A549 (cell line): Measurements from ENCODE around the gene TMEM18. TPM values are rescaled to one million over a fixed set of nuclear protein-coding genes. Genes with fewer than 3 reads are reported as not detected.

Experiments
- ATAC-seq, 2 experiments: fragments of 200-7000 bp in 1 of 2; fragments of >200 bp in 1 of 2; cut with Nextera tagmentation in 1 of 2; cut with Tn5 transposase in 1 of 2; 3 replicates each; pipeline versions ENCODE4 v1.8.0 to v1.9.1; 2018 to 2020; ENCODE audit warnings: mild to moderate bottlenecking in 1 of 2, moderate library complexity in 1 of 2
- CTCF ChIA-PET: fragments of 300-600 bp; sonication (Branson Sonifier 250); formaldehyde crosslinking; extraction: SDS; loops from one replicate; lab custom pipeline; 2021; ENCODE audit warnings: antibody characterized with exemption, inconsistent platforms; lab: Yijun Ruan, JAX
- POLR2A ChIA-PET: fragments of 350-600 bp; formaldehyde crosslinking; extraction: SDS; loops from one replicate; lab custom pipeline; 2021; ENCODE audit warnings: antibody characterized with exemption, inconsistent platforms; lab: Yijun Ruan, JAX
- DNase-seq, 2 experiments: peaks; one replicate each; pipeline versions ENCODE4 v3.0.0 to v3.0.0-alpha.2; 2011 to 2016; ENCODE audit warnings: low read depth in 1 of 2, low spot score in 1 of 2
- FAIRE-seq: peaks from 2 replicates; lab custom pipeline; 2011; peaks lifted over from hg19 to GRCh38; lab: Jason Lieb, UNC
- H3K27ac ChIP-seq, 2 experiments: fragments of >200 bp; sonication (Bioruptor Twin); formaldehyde crosslinking; 3 replicates each; pipeline ENCODE4 v1.5.1; 2016 to 2017
- H3K4me1 ChIP-seq: fragments of >200 bp; sonication (Bioruptor Twin); formaldehyde crosslinking; 3 replicates; pipeline ENCODE4 v1.6.1; 2016
- H3K4me2 ChIP-seq: fragments of >200 bp; sonication (Bioruptor Twin); formaldehyde crosslinking; 3 replicates; pipeline ENCODE4 v1.6.1; 2016
- H3K4me3 ChIP-seq: fragments of >200 bp; sonication (Bioruptor Twin); formaldehyde crosslinking; 3 replicates; pipeline ENCODE4 v1.5.1; 2016
- H3K9me3 ChIP-seq: fragments of >200 bp; sonication (Bioruptor Twin); formaldehyde crosslinking; 3 replicates; pipeline ENCODE4 v1.6.1; 2016
- CBX8 ChIP-seq: fragments of 200-600 bp; sonication (generic); IDR thresholded peaks from 2 replicates; pipeline ENCODE4 v1.6.1; 2016
- CEBPB ChIP-seq, 2 experiments: fragments of >200 bp in 1 of 2; sonication (Bioruptor Twin) in 1 of 2; formaldehyde crosslinking in 1 of 2; IDR thresholded peaks; 2 replicates each; pipeline ENCODE4 v1.6.1; 2012 to 2016
- CHD2 ChIP-seq: fragments of 150-350 bp; IDR thresholded peaks from 2 replicates; pipeline ENCODE4 v1.6.1; 2014; ENCODE audit warnings: low read length; ENCODE audit not compliant: partially characterized antibody
- CHD4 ChIP-seq: fragments of 200-600 bp; sonication (generic); IDR thresholded peaks from 2 replicates; pipeline ENCODE4 v1.6.1; 2016; ENCODE audit warnings: antibody characterized with exemption, mild to moderate bottlenecking, borderline replicate concordance
- ESRRA ChIP-seq: fragments of 150-350 bp; IDR thresholded peaks from 2 replicates; pipeline ENCODE4 v1.6.1; 2014; ENCODE audit warnings: mild to moderate bottlenecking, low read length, borderline replicate concordance
- FOSL2 ChIP-seq, 2 experiments: fragments of 450-650 bp in 1 of 2; fragments of >200 bp in 1 of 2; sonication (Bioruptor Twin) in 1 of 2; formaldehyde crosslinking; IDR thresholded peaks; 2 replicates each; pipeline versions ENCODE4 v1.5.0 to v1.6.1; 2016 to 2020; ENCODE audit warnings: mild to moderate bottlenecking in 1 of 2, moderate library complexity in 1 of 2
- GATA3 ChIP-seq: IDR thresholded peaks from 2 replicates; pipeline ENCODE4 v1.6.1; 2012; ENCODE audit warnings: borderline replicate concordance
- HES2 ChIP-seq: fragments of >200 bp; sonication (Bioruptor Twin); formaldehyde crosslinking; IDR thresholded peaks from 2 replicates; pipeline ENCODE4 v1.6.1; 2016
- HEYL ChIP-seq: fragments of 250-450 bp; sonication (Bioruptor Pico); IDR thresholded peaks from 2 replicates; pipeline ENCODE4 v1.8.0; 2021; ENCODE audit warnings: mild to moderate bottlenecking, moderate library complexity
- HOXB13 ChIP-seq: fragments of 250-450 bp; sonication (Bioruptor Pico); IDR thresholded peaks from 2 replicates; pipeline ENCODE4 v1.5.0; 2020; ENCODE audit warnings: low read depth, mild to moderate bottlenecking, moderate library complexity
- JUN ChIP-seq, 2 experiments: fragments of >200 bp; sonication (Bioruptor Twin); formaldehyde crosslinking; IDR thresholded peaks; 2 replicates in 1 of 2; 3 replicates in 1 of 2; pipeline ENCODE4 v1.6.1; 2016 to 2017
- MAFK ChIP-seq: fragments of 450-650 bp; IDR thresholded peaks from 2 replicates; pipeline ENCODE4 v1.6.1; 2014; ENCODE audit not compliant: partially characterized antibody
- MAX ChIP-seq: IDR thresholded peaks from 2 replicates; pipeline ENCODE4 v1.6.1; 2012
- MAZ ChIP-seq: fragments of 150-350 bp; IDR thresholded peaks from 2 replicates; pipeline ENCODE4 v1.6.1; 2014; ENCODE audit warnings: antibody characterized with exemption, low read depth, low read length, borderline replicate concordance
- PHF8 ChIP-seq: fragments of 200-600 bp; sonication (generic); IDR thresholded peaks from 2 replicates; pipeline ENCODE4 v1.6.1; 2016; ENCODE audit warnings: low read depth, mild to moderate bottlenecking, antibody characterized with exemption, moderate library complexity, borderline replicate concordance
- POLR2A ChIP-seq: IDR thresholded peaks from 2 replicates; pipeline ENCODE4 v1.6.1; 2012; ENCODE audit warnings: mild to moderate bottlenecking, low read length
- SREBF2 ChIP-seq: fragments of 450-650 bp; IDR thresholded peaks from 2 replicates; pipeline ENCODE4 v1.6.1; 2014; ENCODE audit warnings: mild to moderate bottlenecking, moderate library complexity
- TFCP2L1 ChIP-seq: fragments of 250-450 bp; sonication (Bioruptor Pico); IDR thresholded peaks from 2 replicates; pipeline ENCODE4 v1.5.0; 2021; ENCODE audit warnings: mild to moderate bottlenecking
- TP53 ChIP-seq: fragments of 250-450 bp; sonication (Bioruptor Pico); IDR thresholded peaks from 2 replicates; pipeline ENCODE4 v1.5.0; 2021; ENCODE audit warnings: mild to moderate bottlenecking, moderate library complexity
- WGBS: methylation state at CpG from one replicate; pipeline ENCODE4 v1.1.6; 2017; ENCODE audit errors: missing lambda C conversion rate; 5-methylcytosine and 5-hydroxymethylcytosine counted together
- polyA plus RNA-seq, 4 experiments: library from polyadenylated mRNA; depleted of rRNA in 3 of 4; stranded (reverse); fragments of >200 nt; fragmentation: RNase III in 1 of 4; extraction: RNeasy Plus Mini Kit Qiagen cat#74134 plus additional on column Dnase treatment in 1 of 4; gene quantifications; 2 replicates in 3 of 4; 3 replicates in 1 of 4; pipeline ENCODE4 v1.2.3, GENCODE V29; 2011 to 2017
- TF ChIP-seq, protein P1 (sequence below): fragments of 250-450 bp; sonication (Bioruptor Pico); IDR thresholded peaks from 2 replicates; pipeline ENCODE4 v1.5.0; 2020; ENCODE audit warnings: low read depth, mild to moderate bottlenecking, moderate library complexity
- TF ChIP-seq, protein P2 (sequence below): fragments of 200-600 bp; sonication (generic); IDR thresholded peaks from 2 replicates; pipeline ENCODE4 v1.6.1; 2016; ENCODE audit warnings: antibody characterized with exemption, mild to moderate bottlenecking, moderate library complexity

TMEM18 gene
- polyA plus RNA-seq, 2 of the 4 experiments (the other 2 are of a cell fraction): 35.6 to 75.0 TPM

DNA sequence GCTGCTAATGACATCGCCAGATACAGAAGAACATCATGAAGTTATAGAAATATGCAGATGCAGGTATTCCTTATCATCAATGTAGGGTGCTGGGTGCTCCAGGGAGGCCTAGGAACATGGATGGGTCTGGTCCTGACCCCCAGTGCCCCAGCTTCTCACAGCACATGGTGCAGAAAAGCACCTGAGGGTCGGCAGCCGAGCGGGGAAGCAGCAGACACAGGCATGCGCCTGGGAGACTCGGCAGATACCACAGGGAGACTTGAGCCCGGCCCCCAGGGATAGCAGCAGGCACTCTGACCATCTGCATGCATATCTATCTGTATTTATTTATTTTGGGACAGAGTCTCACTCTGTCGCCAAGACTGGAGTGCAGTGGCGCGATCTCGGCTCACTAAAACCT is 43.2 kb downstream of the TMEM18 start:
- CTCF ChIA-PET: interaction anchor here (1.0 to 1.6 kb wide), 2 partner anchors 387 to 388 kb away, joined by 3 to 4 read pairs; no protein-coding TSS in a partner anchor
- POLR2A ChIA-PET: no interaction called here
- DNase-seq (no peak), FAIRE-seq (no peak), ATAC-seq (no peak)
- H3K27ac ChIP-seq: no peak overlapping the region
- H3K4me3 ChIP-seq: no peak overlapping the region
- no peaks in the 10 kb centered on the region for H3K4me1 ChIP-seq
- 73% methylated on average over 11 of the region's 11 CpGs for WGBS
- no peaks in the 10 kb centered on the region for H3K9me3 ChIP-seq
- TF ChIP-seq HES2: no peak
- TF ChIP-seq TFCP2L1: no peak
- no peak for TF ChIP-seq SREBF2
- TF ChIP-seq ESRRA: no peak
- H3K4me2 ChIP-seq: no peak overlapping the region

GRCh38 chr2:633371-633770 is 43.8 kb downstream of the TMEM18 start:
- DNase-seq: no peak
- Histone ChIP-seq H3K4me2 (no peak overlapping the region), H3K4me1 (no peaks in the 10 kb centered on the region), H3K27ac (no peak overlapping the region), H3K9me3 (no peaks in the 10 kb centered on the region), H3K4me3 (no peak overlapping the region)
- WGBS: 43% methylated on average over 5 of the region's 5 CpGs
- no peak for FAIRE-seq
- TF ChIP-seq PHF8 (no peak), FOSL2 (IDR thresholded peaks at IDR 0.05) (no peak), FOSL2 (CRISPR knock-in tag; IDR thresholded peaks at IDR 0.05) (no peak), POLR2A (no peak), CHD2 (no peak), TP53 (CRISPR knock-in tag) (no peak), ESRRA (no peak), TFCP2L1 (no peak), GATA3 (no peak)
- TF ChIP-seq, protein P1, sequence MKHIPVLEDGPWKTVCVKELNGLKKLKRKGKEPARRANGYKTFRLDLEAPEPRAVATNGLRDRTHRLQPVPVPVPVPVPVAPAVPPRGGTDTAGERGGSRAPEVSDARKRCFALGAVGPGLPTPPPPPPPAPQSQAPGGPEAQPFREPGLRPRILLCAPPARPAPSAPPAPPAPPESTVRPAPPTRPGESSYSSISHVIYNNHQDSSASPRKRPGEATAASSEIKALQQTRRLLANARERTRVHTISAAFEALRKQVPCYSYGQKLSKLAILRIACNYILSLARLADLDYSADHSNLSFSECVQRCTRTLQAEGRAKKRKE (CRISPR knock-in tag): no peak
- ATAC-seq: no peak
- ChIA-PET POLR2A (no interaction called here), CTCF (interaction anchor here (1.0 to 1.6 kb wide), 2 partner anchors 386 to 388 kb away, joined by 3 to 4 read pairs; no protein-coding TSS in a partner anchor)

DNA sequence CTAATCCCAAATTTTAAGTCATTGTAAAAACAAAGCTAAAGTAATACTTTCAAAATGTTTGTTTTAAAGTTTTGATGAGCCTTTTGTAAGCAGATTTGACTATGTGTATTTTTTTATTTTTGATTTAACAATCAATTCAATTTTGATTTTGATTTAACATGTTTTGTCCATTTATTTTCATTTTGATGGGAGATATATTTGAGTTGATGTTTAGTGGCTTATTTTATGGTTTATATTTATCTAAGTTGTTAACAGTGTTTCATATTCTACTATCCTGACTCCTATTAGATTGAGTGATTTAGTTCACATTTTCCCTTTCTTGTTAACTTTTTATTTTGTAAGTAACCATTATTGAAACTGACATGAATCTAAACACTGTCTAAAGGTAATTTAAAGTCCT is 44.7 kb downstream of the TMEM18 start:
- POLR2A ChIA-PET: no interaction called here
- no peak overlapping the region for H3K27ac ChIP-seq
- CTCF ChIA-PET: no interaction called here
- FAIRE-seq: no peak
- TF ChIP-seq SREBF2: no peak
- no peaks in the 10 kb centered on the region for H3K9me3 ChIP-seq
- no peak overlapping the region for H3K4me3 ChIP-seq
- no peak for DNase-seq
- H3K4me1 ChIP-seq: no peaks in the 10 kb centered on the region
- no peak for ATAC-seq
- no peak overlapping the region for H3K4me2 ChIP-seq

GRCh38 chr2:631741-632140 is 45.5 kb downstream of the TMEM18 start:
- Histone ChIP-seq H3K4me1 (no peaks in the 10 kb centered on the region), H3K27ac (no peak overlapping the region), H3K4me3 (no peak overlapping the region), H3K9me3 (no peaks in the 10 kb centered on the region), H3K4me2 (no peak overlapping the region)
- FAIRE-seq: no peak
- POLR2A ChIA-PET: no interaction called here
- CTCF ChIA-PET: no interaction called here
- DNase-seq: no peak
- ATAC-seq: no peak
- TF ChIP-seq HEYL (CRISPR knock-in tag) (no peak), CHD2 (no peak), POLR2A (no peak), CHD4 (no peak), JUN (IDR thresholded peaks at IDR 0.05) (no peak), TFCP2L1 (no peak), MAZ (no peak), MAX (no peak), CBX8 (no peak), MAFK (no peak), HOXB13 (no peak), CEBPB (IDR thresholded peaks at IDR 0.05) (no peak)
- TF ChIP-seq, protein P2, sequence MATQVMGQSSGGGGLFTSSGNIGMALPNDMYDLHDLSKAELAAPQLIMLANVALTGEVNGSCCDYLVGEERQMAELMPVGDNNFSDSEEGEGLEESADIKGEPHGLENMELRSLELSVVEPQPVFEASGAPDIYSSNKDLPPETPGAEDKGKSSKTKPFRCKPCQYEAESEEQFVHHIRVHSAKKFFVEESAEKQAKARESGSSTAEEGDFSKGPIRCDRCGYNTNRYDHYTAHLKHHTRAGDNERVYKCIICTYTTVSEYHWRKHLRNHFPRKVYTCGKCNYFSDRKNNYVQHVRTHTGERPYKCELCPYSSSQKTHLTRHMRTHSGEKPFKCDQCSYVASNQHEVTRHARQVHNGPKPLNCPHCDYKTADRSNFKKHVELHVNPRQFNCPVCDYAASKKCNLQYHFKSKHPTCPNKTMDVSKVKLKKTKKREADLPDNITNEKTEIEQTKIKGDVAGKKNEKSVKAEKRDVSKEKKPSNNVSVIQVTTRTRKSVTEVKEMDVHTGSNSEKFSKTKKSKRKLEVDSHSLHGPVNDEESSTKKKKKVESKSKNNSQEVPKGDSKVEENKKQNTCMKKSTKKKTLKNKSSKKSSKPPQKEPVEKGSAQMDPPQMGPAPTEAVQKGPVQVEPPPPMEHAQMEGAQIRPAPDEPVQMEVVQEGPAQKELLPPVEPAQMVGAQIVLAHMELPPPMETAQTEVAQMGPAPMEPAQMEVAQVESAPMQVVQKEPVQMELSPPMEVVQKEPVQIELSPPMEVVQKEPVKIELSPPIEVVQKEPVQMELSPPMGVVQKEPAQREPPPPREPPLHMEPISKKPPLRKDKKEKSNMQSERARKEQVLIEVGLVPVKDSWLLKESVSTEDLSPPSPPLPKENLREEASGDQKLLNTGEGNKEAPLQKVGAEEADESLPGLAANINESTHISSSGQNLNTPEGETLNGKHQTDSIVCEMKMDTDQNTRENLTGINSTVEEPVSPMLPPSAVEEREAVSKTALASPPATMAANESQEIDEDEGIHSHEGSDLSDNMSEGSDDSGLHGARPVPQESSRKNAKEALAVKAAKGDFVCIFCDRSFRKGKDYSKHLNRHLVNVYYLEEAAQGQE: no peak
- 37% methylated on average over 1 of the region's 1 CpG for WGBS
